Suppressor macrophage (primary cell): ENCODE results near the gene LRMDA.

Source experiments
- DNase-seq, 4 experiments: peaks; one replicate each; pipeline ENCODE4 v3.0.0-alpha.2; 2020 to 2022

LRMDA gene

GRCh38 chr10:76034353-76035205 lies 603.2 kb downstream of the LRMDA start:
- DNase-seq = no peak

DNA sequence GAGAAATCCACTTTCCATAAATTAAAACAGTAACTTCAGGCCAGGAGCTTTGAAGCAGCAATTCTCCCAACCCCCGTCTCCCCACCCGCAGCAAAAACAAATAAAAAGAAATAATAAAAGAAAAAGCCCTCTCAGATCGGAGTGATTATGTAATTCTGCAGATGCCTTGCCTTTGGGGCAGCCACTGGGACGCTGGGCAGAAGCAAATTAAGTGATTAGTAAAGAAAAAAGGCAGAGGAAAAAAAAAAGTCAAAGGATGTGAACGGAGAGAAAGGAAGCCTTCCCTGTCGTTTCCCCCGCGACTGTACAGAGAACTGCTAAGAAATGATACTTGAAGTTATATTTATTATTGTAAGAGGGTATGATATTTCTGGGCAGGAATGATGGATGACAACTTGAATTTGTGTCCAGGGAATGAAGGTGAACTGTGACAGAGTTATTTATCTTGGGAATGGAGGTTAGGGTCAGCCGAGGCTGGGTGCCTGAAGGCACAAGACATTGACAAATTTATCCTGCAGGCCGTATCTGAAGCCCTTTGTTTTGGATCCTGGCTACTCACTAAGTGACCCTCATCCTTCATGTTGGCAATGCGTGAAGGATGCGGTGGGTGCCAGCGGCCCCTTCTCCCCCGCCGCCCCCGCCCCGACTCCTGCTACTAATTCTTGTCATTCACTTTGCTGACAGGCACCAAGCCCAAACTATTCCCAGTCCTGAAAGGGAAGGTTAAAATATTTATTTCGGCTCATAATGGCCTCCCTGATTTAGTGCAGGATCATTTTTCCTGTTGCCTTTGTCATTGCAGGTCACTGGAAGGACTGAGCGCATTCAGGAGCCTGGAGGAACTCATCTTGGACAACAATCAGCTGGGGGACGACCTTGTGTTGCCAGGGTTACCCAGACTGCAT lies 604.0 kb downstream of the LRMDA start:
- no peak for DNase-seq

DNA sequence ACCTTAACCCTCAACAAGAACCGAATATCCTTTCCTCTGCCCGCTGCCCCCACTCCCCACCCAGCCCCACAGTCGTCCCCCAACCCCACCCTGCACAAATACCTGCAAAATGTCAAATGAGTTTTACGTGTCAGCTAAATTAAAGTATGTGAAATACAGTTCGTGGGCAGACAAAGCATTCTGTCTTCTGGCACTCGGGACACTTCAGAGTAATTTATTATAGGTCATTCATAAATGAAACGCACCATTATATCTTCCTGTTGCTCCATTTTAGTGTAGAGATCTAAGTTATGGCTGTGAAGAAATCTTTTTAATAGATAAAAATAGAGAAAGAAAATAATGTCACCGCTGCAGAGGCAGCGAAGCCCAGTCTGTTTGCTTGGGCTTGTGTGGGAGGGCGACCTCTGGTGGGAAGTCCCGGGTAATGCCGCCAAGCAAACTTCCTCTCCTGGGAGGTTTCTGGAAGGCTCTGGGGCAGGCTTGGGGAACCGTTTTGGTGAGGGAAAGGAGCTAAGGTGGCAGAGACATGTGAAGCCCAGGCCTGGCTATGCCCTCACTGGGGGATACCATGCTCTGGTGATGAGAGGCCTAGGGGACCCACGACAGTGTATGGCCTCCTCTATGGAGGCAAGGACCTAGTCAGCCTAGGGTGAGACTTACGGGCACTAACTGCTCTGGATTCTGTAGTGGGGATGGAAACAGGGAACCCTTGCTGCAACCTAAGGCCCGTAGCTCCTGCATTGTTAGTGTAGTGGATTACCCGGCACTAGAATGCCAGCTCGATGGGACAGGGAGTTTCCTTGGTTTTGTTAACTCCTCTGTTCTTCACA lies 604.9 kb downstream of the LRMDA start:
- DNase-seq = peak; percentile 73 to 87 (median 84)

- DNase-seq = no peak
These were observed 605.5 kb downstream of the LRMDA start for GRCh38 chr10:76036962-76037361.

GRCh38 chr10:76037531-76038155 lies 606.2 kb downstream of the LRMDA start:
- DNase-seq = no peak

DNA sequence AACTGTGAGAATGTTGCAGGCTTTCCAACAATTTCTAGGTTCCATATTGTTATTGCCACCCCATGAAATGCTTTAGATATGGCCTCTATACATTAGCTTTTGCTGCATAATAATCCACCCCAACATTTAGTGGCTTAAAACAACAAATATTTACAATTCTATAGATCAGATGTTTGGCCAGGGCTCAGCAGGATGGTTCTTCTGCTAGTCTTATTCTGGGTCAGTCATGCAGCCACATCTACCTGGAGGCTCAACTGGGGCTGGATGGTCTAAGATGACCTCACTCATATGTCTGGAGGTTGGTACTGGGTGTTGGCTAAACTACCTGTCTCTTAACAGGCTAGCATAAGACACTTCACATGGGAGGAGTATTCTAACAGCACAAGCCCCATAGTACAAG lies 607.3 kb downstream of the LRMDA start:
- no peak for DNase-seq

DNA sequence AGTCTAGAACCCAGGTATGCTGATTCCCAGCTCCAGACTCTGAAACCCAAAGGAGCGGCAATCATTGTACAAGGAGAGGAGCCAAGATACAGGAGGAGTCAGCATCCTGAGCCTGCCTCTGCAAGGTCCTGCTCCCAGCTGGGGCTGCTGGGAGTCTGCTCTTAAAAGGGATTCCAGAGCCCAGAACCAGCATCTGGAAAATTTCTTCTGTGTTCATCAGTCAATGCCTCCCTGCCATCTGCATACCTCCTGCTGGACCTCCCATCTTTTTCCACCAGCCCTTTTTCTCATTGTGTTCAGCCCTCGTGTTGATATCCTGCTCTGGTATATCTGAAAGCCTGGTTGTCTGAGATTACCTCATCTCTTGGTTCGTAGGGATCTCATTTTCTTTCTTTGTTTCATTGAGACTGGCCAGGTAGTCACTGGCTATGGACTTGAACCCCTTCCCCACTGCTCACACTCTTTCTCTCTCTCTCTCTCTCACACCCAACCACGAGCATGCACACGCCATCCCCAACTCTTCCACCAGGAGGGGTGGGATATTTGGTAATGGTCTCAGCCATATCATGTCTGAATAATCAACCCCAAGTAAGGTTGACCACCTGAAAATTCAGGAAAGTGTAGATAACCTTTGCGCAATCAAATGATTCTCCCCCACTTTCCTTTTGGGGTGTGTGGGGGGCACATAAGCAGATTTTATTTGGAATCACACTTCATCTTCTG lies 608.8 kb downstream of the LRMDA start:
- DNase-seq = no peak

GRCh38 chr10:76040830-76041220 lies 609.4 kb downstream of the LRMDA start:
- DNase-seq = no peak

DNA sequence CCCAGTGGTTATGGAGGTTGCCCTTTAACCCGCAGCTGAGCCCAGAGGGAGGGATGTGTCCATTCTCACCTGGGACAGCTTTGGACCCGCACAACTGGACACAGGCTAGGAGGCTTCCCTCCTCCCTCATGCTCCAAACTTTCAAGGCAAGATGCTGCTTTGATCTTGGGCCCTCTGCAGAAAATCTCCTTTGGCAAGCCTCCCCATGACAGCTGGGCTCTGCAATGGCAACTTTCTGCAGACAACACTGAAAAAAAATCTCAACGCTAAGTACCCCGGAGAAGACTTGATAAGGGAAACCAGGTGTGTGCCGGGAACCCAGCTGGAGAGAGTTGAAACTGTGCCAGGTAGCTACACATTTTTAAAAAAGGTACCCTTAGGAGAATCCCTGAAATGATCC lies 610.1 kb downstream of the LRMDA start:
- no peak for DNase-seq

- no peak for DNase-seq
These were observed 611.8 kb downstream of the LRMDA start for GRCh38 chr10:76043261-76043660.

GRCh38 chr10:76044751-76045150 lies 613.3 kb downstream of the LRMDA start:
- no peak for DNase-seq

DNA sequence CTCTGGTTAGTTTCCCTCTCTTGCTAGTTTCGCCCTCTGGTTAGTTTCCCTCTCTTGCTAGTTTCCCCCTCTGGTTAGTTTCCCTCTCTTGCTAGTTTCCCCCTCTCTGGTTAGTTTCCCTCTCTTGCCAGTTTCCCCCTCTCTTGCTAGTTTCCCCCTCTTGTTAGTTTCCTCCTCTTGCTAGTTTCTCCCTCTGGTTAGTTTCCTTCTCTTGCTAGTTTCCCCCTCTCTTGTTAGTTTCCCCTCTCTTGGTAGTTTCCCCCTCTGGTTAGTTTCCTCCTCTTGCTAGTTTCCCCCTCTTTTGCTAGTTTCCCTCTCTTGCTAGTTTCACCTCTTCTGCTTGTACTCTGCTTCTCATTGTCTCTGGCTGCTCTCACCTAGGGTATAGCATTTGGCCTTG lies 613.8 kb downstream of the LRMDA start:
- no peak for DNase-seq

DNA sequence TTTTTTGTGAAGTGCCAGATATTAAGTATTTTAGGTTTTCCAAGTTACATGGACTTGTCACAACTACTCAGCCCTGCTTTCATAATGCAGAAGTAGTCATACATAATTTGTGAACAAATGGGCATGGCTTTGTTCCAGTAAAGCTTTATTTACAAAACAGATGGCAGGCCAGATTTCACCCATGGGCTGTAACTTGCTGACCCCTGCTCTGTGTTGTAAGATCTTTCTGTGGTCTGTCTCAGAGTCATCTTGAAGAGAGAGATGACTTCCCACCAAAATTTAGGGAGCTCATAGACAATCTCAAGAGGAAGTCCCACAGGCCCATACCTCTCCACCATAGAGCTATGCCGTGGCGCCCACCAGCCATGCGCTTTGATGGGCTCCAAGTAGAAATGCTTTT lies 616.1 kb downstream of the LRMDA start:
- DNase-seq = peak in 1 of 4 experiments; percentile 8

GRCh38 chr10:76049581-76050290 lies 618.3 kb downstream of the LRMDA start:
- peak; percentile 49 to 79 (median 58) for DNase-seq

DNA sequence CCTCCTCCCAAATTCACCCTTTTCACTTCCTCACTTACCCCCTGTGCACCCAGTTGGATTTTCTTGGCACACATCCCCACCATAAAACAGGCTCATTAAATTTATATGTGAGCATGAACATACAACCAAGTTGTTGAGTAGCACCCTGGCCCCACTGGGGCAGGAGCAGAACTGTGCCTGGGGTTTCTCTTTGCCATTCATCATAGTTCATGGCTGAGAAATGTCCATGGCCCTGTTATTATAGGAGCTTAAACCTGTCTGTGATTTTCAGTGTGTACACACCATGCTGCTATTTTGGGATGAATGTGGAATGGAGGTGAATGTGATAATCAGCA lies 618.8 kb downstream of the LRMDA start:
- no peak for DNase-seq

DNA sequence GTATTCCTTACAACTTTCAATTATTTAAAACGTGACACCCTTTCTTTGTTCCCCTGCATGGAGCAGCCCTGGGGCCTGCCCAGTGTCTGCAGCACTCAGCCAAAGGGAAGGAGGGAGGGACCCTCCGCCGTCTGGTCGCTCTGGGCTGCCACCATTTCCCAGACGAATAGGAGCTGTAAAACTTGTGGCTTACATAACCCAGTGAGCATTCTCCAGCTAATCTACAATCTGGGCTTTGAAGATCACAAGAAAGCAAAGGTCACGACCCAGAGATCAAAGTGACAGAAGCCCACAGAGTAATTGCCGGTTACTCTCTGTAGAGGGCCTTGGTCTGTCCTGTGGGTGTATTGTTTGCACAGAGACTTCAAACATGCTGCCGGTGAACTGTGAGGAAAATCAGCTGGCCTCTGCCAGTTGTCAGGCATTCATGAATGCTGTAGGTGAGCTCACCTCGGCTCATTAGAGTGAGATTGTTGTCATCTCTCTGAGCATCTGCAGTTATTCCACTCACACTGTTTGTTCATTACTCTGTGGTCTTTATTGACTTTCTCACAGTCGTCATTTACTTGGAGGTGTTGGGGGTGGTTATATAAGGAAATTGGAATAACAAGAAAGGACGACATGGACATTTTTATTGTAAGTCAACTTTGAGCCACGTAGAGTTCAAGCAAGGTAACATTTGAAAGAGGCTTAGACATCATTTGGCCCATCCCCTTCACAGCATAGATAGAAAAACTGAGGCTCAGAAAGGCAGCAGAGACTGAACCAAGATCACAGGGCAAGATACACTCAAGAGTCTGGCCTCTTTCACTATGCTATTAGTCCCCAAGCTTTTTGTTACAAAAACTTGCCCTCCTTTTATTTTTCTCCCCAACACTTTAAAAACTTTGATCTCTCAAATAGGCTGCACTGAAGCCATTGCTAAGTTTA lies 619.8 kb downstream of the LRMDA start:
- no peak for DNase-seq

- DNase-seq = no peak
These were observed 621.5 kb downstream of the LRMDA start for GRCh38 chr10:76052682-76053503.

DNA sequence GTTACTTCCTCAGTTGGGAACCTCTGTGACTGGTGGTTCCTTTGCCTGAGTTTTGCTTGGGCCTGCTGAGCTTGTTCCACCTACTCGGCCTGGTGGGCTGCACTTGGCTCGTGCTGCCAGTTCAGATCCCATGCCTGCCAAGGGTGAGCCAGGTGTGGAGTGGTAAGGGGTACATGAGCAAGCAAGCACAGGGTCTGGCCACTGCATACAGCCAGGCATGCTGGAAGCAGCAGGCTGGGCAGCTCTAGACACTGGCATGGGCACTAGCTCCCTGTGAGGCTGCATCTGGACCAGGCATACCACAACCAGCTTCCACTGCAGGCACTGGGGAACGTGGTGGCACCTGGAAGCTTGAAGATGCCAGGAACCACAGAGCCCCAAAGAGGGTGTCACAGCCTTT lies 624.0 kb downstream of the LRMDA start:
- no peak for DNase-seq

- DNase-seq = no peak
These were observed 624.5 kb downstream of the LRMDA start for GRCh38 chr10:76055963-76056362.
